HG02840 (cell line): ENCODE measurements around the gene F11.
"Not testable (repeated sequence)": the region's sequence is repeated elsewhere in the genome, so short reads cannot be mapped to it uniquely, and the experiment has no call there.

ENCODE experiments used
- ATAC-seq: cut with Tn5 transposase; IDR thresholded peaks from one replicate; pipeline ENCODE4 v1.9.1; 2021; ENCODE audit warnings: mild to moderate bottlenecking, moderate library complexity, moderate number of reproducible peaks; ENCODE audit not compliant: unreplicated experiment, low FRiP score

F11 gene

GRCh38 chr4:186297013-186297645 lies 31.1 kb downstream of the F11 start:
- no peak for ATAC-seq

- no peak for ATAC-seq
Measured at GRCh38 chr4:186298031-186298647, 32.1 kb downstream of the F11 start.

- ATAC-seq, result no peak
Measured at GRCh38 chr4:186299291-186299690, 33.3 kb downstream of the F11 start.

- no peak for ATAC-seq
Measured at GRCh38 chr4:186300659-186301390, 34.8 kb downstream of the F11 start.

- ATAC-seq, result no peak
Measured at GRCh38 chr4:186304216-186304615, 38.2 kb downstream of the F11 start.

GRCh38 chr4:186304866-186305505 lies 39.0 kb downstream of the F11 start:
- no peak for ATAC-seq

- ATAC-seq, result no peak
Measured at GRCh38 chr4:186307497-186307896, 41.5 kb downstream of the F11 start.

GRCh38 chr4:186307916-186308315 lies 41.9 kb downstream of the F11 start:
- ATAC-seq, result no peak

- no peak for ATAC-seq
Measured at GRCh38 chr4:186318481-186318880, 52.5 kb downstream of the F11 start.

- not testable (repeated sequence) for ATAC-seq
Measured at GRCh38 chr4:186324660-186325059, 58.7 kb downstream of the F11 start.

GRCh38 chr4:186326391-186326790 lies 60.4 kb downstream of the F11 start:
- ATAC-seq, result no peak

GRCh38 chr4:186329372-186329771 lies 63.4 kb downstream of the F11 start:
- ATAC-seq, result no peak

- no peak for ATAC-seq
Measured at GRCh38 chr4:186330368-186330767, 64.4 kb downstream of the F11 start.

GRCh38 chr4:186335793-186336192 lies 69.8 kb downstream of the F11 start:
- no peak for ATAC-seq
